Ovary (tissue), 9 donors: ENCODE data around the gene BORCS5. TPM values are rescaled to one million over a fixed set of nuclear protein-coding genes. Genes with fewer than 3 reads are reported as not detected.

ENCODE experiments used
- DNase-seq, 5 donors: peaks; one replicate each; pipeline ENCODE4 v3.0.0-alpha.2; 2019 to 2020
- H3K27ac ChIP-seq, 2 donors: fragments of 200-600 bp; one replicate each; pipeline versions ENCODE4 v1.5.1 to v1.8.0; 2019 to 2022
- H3K27me3 ChIP-seq: fragments of 200-600 bp; one replicate; pipeline ENCODE4 v1.8.0; 2022
- H3K36me3 ChIP-seq: fragments of 200-600 bp; sonication (generic); one replicate; pipeline ENCODE4 v1.5.1; 2019
- H3K4me1 ChIP-seq: one replicate; pipeline ENCODE4 v1.8.1; 2013; ENCODE audit warnings: mild to moderate bottlenecking, moderate library complexity; ENCODE audit not compliant: insufficient read depth
- H3K4me3 ChIP-seq: fragments of 200-600 bp; sonication (generic); one replicate; pipeline ENCODE4 v1.5.1; 2017
- H3K9me3 ChIP-seq, 2 donors: fragments of 200-600 bp in 1 of 2; sonication (generic) in 1 of 2; one replicate each; pipeline versions ENCODE4 v1.5.1 to v1.8.1; 2013 to 2019; ENCODE audit warnings: mild to moderate bottlenecking in 1 of 2, moderate library complexity in 1 of 2
- CTCF ChIP-seq, 3 donors: fragments of 450-650 bp in 2 of 3; fragments of 200-600 bp in 1 of 3; IDR thresholded peaks; one replicate each; pipeline versions ENCODE4 v1.5.1 to v1.8.0; 2016 to 2022; ENCODE audit warnings: antibody characterized with exemption in 3 of 3, mild to moderate bottlenecking in 1 of 3
- EP300 ChIP-seq: sonication (generic); formaldehyde crosslinking; IDR thresholded peaks from one replicate; pipeline ENCODE4 v1.6.1; 2017; ENCODE audit warnings: antibody characterized with exemption
- POLR2A ChIP-seq: fragments of 450-650 bp; IDR thresholded peaks from one replicate; pipeline ENCODE4 v1.6.1; 2017; ENCODE audit warnings: antibody characterized with exemption, mild to moderate bottlenecking, moderate library complexity
- WGBS, 3 donors: extraction: QIAGEN DNeasy Blood & Tissue Kit in 1 of 3; methylation state at CpG; one replicate each; pipeline versions ENCODE4 v1.1.5 to v1.1.7; 2013 to 2017; 5-methylcytosine and 5-hydroxymethylcytosine counted together
- intact Hi-C, 4 donors: fragments of 100-400 bp; cut with DNase I; formaldehyde crosslinking; loops; one replicate each; pipeline versions ENCODE4 v1.11.0 to v1.15.1; 2022 to 2023
- polyA plus RNA-seq, 2 donors: library from polyadenylated mRNA; stranded (reverse); fragments of 200-250 nt in 1 of 2; fragments of 350-450 nt in 1 of 2; fragmentation: Illumina TruSeq in 1 of 2; extraction: RNeasy Lipid Tissue Mini Kit (QIAGEN cat#74804) in 1 of 2; gene quantifications; one replicate each; pipeline ENCODE4 v1.2.3, GENCODE V29; 2013 to 2014
- total RNA-seq, 7 donors: library from RNA; depleted of rRNA in 2 of 7; stranded (reverse); fragments of >200 nt in 2 of 7; fragmentation: NEBNext Ultra II Directional in 3 of 7; extraction: Animal tissue kit (Norgen Biotek cat#: 25700) in 3 of 7; gene quantifications; one replicate each; pipeline versions ENCODE4 v1.1.0 to v1.2.4, GENCODE V29; 2016 to 2023
- donor health status: DM: no; HTN: no; CAD: no; lungs with moderate emphysema.
- donor health status: DM: no; HTN: no; CAD: no.
- donor health status: Bipolar disorder and iron deficiency.
- donor health status: DM: yes; HTN: yes; CAD: no.
- donor health status: DM: no; HTN: no; CAD: no.
- donor health status: DM: yes; HTN: yes; CAD: no.

BORCS5 gene
- total and polyA plus RNA-seq, 9 donors, result 6.2 to 20.4 (median 11.5) TPM

GRCh38 chr12:12511021-12511783 lies 154.3 kb downstream of the BORCS5 start:
- Histone ChIP-seq H3K4me3 (no peak overlapping the region), H3K4me1 (peaks cover 2% of the 10 kb centered on the region), H3K36me3 (no peaks in the 10 kb centered on the region), H3K9me3 (no peaks in the 10 kb centered on the region), H3K27ac (no peak overlapping the region), H3K27me3 (no peaks in the 10 kb centered on the region)
- DNase-seq, result no peak
- TF ChIP-seq CTCF (IDR thresholded peaks at IDR 0.05), result no peak
- TF ChIP-seq EP300, result no peak
- TF ChIP-seq POLR2A, result no peak
- WGBS, 3 donors, result 62 to 66% (median 65%) methylated on average over 3 of the region's 3 CpGs
- intact Hi-C loops, result no loop called here

GRCh38 chr12:12511895-12512711 lies 155.2 kb downstream of the BORCS5 start:
- Histone ChIP-seq H3K27ac (no peak overlapping the region), H3K27me3 (no peaks in the 10 kb centered on the region), H3K4me1 (peaks cover 1% of the 10 kb centered on the region), H3K36me3 (no peaks in the 10 kb centered on the region), H3K4me3 (no peak overlapping the region), H3K9me3 (no peaks in the 10 kb centered on the region)
- WGBS, 3 donors, result 85 to 92% (median 92%) methylated on average over 5 of the region's 5 CpGs
- intact Hi-C loops, result no loop called here
- TF ChIP-seq EP300, result no peak
- DNase-seq, result no peak

- 91 to 97% (median 95%) methylated on average over 3 of the region's 3 CpGs for WGBS, 3 donors
- H3K27ac ChIP-seq, result no peak overlapping the region
- H3K4me1 ChIP-seq, result no peaks in the 10 kb centered on the region
Measured at GRCh38 chr12:12513416-12514006, 156.6 kb downstream of the BORCS5 start.

GRCh38 chr12:12518464-12518845 lies 161.6 kb downstream of the BORCS5 start:
- 88 to 93% (median 90%) methylated on average over 3 of the region's 3 CpGs for WGBS, 3 donors
- Histone ChIP-seq H3K4me3 (no peak overlapping the region), H3K27me3 (no peaks in the 10 kb centered on the region), H3K4me1 (no peaks in the 10 kb centered on the region), H3K27ac (no peak overlapping the region), H3K9me3 (no peaks in the 10 kb centered on the region), H3K36me3 (no peaks in the 10 kb centered on the region)
- TF ChIP-seq POLR2A, result no peak
- TF ChIP-seq CTCF (IDR thresholded peaks at IDR 0.05), result no peak
- TF ChIP-seq EP300, result no peak
- intact Hi-C loops, result no loop called here
- DNase-seq, result no peak

More at GRCh38 chr12:12513416-12514006, 156.6 kb downstream of the BORCS5 start:
- Histone ChIP-seq H3K27me3 (no peaks in the 10 kb centered on the region), H3K36me3 (no peaks in the 10 kb centered on the region), H3K9me3 (no peaks in the 10 kb centered on the region), H3K4me3 (no peak overlapping the region)
- TF ChIP-seq CTCF (IDR thresholded peaks at IDR 0.05) (no peak), EP300 (no peak), POLR2A (no peak)
- intact Hi-C loops, result no loop called here
- DNase-seq, result no peak
